NCI-H2029 treated with DMSO at 0.1 percent for 48 hours (cell line): ENCODE data around the gene IL12A.

Experiments
- DNase-seq: peaks from one replicate; lab custom pipeline; 2025; lab: John Stamatoyannopoulos, UW

The IL12A gene

DNA sequence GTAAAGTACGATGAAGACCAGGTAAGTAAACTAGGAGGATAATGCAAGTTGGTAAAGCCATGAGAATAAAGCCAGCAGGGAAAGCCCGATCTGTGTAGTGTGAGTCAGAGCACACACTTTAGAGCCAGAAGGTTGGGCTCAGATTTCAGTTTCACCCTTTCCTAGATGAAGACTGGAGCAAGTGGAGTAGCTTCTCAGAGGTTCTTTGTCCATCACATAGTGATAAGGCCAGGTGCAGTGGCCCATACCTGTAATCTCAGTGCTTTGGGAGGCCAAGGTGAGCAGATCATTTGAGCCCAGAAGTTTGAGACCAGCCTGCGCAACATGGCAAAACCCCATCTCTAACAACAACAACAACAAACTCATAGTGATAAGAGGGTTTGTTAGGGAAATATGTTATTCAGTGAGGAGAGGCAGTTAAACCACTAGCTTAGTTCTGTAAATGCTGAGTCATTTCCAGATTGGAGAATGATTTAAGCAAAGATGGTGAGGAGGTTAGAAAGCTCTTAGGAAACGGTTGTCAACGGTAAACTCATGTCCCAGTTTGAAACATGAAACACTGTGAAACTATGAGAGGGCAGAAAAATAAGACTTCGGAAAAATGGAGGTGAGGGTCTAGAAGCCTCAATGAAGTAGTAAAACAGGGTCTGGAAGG lies 39.0 kb downstream of the IL12A start:
- DNase-seq = no peak

DNA sequence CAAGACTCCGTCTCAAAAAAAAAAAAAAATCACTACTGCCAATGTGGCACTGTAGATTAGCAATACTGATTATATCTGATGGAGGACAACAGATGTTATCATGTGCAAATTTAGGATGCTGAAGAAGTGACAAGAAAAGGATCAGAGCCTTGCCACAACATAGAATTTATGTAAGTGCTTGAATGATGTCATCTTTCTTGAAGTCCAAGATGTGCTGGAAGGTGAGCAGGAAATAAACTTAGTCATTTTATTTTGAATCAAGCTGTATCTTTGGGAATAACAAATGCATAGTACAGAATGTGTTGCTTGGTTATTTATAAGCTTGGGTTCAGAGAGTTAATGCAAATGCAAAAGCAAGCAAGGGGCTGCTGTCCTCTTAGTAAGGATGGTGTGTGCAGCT lies 47.1 kb downstream of the IL12A start:
- DNase-seq = no peak

DNA sequence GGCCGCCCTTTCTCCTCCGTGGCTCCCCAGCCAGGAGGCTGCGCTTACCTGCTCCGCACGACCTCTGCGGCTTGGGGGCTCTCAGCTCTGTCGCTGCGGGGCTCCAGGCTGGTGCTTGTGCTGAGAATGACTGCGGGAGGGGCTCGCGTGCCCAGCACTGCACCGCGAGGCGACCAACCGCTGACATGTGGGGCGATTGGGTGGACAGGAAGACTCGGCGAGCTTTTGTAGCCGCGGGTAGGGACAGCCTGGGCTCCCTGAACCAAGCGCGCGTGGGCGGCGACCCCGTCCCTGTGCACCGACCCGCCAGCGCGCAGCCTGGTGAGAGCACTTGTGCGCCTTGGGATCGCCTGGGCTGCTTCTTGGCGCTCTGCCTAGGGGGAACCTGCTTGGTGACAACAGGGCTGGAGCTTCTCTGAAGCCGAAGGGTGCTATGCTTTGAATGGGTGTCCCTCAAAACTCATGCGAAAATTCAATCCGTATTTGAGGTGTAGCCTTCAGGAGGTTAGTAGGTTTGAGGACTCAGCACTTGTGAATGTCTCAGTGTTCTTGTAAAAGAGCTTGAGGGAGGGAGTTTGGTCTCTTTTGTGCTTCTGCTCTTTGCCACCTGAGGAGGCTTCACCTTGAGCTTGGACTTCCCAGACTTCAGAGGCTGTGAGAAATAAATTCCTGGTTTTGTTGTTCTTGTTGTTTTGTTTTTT lies 50.4 kb downstream of the IL12A start:
- no peak for DNase-seq

DNA sequence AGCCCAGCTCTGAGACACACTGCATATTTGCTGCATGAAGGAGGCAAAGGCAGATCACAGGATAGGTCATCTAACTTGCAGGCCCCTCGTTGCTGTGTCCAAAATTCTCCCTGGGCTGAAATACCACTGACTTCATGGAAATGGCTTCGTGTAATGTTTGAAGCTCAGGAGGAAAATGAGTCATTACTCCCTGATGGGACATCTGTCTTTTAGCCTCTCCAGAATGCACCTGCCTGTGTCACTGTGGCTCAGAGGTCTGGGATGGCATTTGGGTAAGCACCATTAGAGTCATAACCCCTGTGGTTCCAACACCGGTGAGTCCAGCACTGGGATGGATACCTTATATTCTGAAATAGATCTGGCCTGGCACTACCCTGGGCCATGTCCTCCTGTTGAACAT lies 51.5 kb downstream of the IL12A start:
- no peak for DNase-seq

DNA sequence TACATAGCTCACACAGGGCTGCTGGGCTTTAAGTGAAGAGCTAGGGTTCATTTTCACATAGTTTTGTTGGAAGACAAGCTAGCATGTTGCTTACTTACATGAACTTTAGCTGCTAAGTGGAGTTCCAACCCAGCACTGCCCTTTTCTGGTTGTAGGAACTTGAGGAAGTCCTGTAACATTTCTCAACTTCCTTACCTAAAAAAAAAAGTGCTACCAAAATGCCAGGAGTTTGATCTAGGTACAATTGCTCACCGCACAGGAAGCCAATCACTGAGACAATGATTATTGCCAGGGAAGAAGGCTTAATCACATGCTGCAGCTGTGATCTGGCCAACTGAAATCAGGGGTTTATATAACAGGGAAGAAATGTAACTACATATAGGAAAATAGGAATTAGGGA lies 52.8 kb downstream of the IL12A start:
- no peak for DNase-seq

DNA sequence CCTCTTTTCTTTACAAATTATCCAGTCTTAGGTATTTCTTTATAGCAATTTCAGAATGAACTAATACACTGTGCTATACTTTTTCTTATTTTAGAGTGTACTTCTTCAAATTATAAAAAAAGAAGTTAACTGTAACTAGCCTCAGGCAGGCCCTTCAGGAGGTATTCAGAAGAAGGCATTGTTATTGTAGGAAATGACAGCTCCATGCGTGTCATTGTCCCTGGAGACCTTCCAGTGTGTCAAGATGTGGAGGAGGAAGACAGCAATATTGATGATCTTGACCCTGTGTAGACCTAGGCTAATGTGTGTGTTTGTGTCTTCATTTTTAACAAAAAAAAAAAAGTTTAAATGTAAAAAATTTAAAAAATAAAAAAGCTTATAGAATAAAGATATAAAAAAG lies 55.5 kb downstream of the IL12A start:
- DNase-seq = no peak
